Liver (tissue), 3 donors: Measurements from ENCODE around the gene HHAT.

ENCODE experiments used
- EGR1 ChIP-seq, 2 donors: IDR thresholded peaks; 2 replicates each; pipeline ENCODE4 v1.6.1; 2016 to 2018; ENCODE audit warnings: antibody characterized with exemption in 2 of 2, low read depth in 2 of 2
- GABPA ChIP-seq, 2 donors: IDR thresholded peaks in 1 of 2; conservative IDR thresholded peaks in 1 of 2; 2 replicates each; pipeline ENCODE4 v1.6.1; 2016; ENCODE audit warnings: antibody characterized with exemption in 2 of 2, mild to moderate bottlenecking in 1 of 2, moderate library complexity in 1 of 2
- JUND ChIP-seq, 2 donors: IDR thresholded peaks; 2 replicates each; pipeline ENCODE4 v1.6.1; 2016; ENCODE audit warnings: antibody characterized with exemption in 2 of 2
- RAD21 ChIP-seq, 2 donors: IDR thresholded peaks; 2 replicates each; pipeline ENCODE4 v1.6.1; 2016; ENCODE audit warnings: antibody characterized with exemption in 2 of 2, mild to moderate bottlenecking in 2 of 2
- SP1 ChIP-seq: IDR thresholded peaks from 2 replicates; pipeline ENCODE4 v1.6.1; 2018; ENCODE audit warnings: antibody characterized with exemption, mild to moderate bottlenecking
- YY1 ChIP-seq: IDR thresholded peaks from 2 replicates; pipeline ENCODE4 v1.6.1; 2016; ENCODE audit warnings: antibody characterized with exemption, mild to moderate bottlenecking
- TF ChIP-seq, protein P1 (sequence below): fragments of 150-350 bp; IDR thresholded peaks from 2 replicates; pipeline ENCODE4 v1.5.1; 2017; ENCODE audit warnings: improper control_type of control experiment, low read depth, low read length; ENCODE audit not compliant: missing input control
- TF ChIP-seq, protein P2 (sequence below): IDR thresholded peaks from 2 replicates; pipeline ENCODE4 v1.6.1; 2016; ENCODE audit warnings: antibody characterized with exemption
- TF ChIP-seq, protein P3 (sequence below): IDR thresholded peaks from 2 replicates; pipeline ENCODE4 v1.6.1; 2016; ENCODE audit warnings: antibody characterized with exemption
- donor health status: healthy.
- donor health status: healthy.

DNA sequence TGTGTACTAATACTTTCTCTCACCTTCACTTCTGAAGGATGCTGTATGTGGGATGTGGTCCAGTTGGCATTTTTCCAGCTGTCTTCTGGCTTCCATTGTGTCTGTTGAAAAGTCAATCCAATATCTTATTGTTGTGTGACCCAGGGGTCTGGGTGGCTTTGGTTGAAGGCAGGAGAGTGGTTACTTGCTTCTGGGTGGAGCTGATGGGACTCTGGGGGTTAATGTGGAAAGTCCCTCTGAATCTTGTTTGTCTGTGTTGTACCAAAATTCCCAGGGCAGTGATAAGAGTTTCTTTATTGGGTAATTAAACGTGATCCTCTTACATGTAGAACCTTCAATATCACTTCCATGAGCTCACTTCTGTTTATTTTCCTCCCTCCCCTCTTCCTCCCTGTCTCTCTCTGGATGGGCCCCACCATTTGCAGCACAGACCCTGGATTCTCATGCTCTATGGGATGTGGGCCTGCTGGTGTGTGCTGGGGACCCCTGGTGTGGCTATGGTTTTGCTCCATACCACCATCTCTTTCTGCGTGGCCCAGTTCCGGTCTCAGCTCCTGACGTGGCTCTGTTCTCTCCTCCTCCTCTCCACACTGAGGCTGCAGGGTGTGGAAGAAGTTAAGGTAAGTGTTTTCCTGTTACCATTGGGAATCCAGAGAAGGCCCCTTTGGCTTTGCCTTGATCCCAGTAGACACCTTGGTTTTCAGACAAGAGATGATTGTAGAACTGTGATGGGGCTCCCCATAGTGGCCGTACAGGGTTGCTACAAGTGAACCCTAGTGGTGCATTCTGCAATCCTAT lies 71.5 kb downstream of the HHAT start:
- TF ChIP-seq, protein P1, sequence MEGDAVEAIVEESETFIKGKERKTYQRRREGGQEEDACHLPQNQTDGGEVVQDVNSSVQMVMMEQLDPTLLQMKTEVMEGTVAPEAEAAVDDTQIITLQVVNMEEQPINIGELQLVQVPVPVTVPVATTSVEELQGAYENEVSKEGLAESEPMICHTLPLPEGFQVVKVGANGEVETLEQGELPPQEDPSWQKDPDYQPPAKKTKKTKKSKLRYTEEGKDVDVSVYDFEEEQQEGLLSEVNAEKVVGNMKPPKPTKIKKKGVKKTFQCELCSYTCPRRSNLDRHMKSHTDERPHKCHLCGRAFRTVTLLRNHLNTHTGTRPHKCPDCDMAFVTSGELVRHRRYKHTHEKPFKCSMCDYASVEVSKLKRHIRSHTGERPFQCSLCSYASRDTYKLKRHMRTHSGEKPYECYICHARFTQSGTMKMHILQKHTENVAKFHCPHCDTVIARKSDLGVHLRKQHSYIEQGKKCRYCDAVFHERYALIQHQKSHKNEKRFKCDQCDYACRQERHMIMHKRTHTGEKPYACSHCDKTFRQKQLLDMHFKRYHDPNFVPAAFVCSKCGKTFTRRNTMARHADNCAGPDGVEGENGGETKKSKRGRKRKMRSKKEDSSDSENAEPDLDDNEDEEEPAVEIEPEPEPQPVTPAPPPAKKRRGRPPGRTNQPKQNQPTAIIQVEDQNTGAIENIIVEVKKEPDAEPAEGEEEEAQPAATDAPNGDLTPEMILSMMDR: peak; percentile 91
- TF ChIP-seq, protein P2, sequence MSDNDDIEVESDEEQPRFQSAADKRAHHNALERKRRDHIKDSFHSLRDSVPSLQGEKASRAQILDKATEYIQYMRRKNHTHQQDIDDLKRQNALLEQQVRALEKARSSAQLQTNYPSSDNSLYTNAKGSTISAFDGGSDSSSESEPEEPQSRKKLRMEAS: no peak
- TF ChIP-seq YY1 (no peak), EGR1 (IDR thresholded peaks at IDR 0.05; ENCODE audit: low read depth in 2 of 2) (no peak), RAD21 (IDR thresholded peaks at IDR 0.05) (peak; percentile 94 to 96), JUND (IDR thresholded peaks at IDR 0.05) (no peak), GABPA (IDR thresholded peaks at IDR 0.05 in 1 of 2, conservative IDR thresholded peaks at IDR 0.05 in 1 of 2) (no peak), SP1 (no peak)
- TF ChIP-seq, protein P3, sequence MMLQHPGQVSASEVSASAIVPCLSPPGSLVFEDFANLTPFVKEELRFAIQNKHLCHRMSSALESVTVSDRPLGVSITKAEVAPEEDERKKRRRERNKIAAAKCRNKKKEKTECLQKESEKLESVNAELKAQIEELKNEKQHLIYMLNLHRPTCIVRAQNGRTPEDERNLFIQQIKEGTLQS: no peak
